ENCODE results near the gene ALX4.

Gene ALX4

DNA sequence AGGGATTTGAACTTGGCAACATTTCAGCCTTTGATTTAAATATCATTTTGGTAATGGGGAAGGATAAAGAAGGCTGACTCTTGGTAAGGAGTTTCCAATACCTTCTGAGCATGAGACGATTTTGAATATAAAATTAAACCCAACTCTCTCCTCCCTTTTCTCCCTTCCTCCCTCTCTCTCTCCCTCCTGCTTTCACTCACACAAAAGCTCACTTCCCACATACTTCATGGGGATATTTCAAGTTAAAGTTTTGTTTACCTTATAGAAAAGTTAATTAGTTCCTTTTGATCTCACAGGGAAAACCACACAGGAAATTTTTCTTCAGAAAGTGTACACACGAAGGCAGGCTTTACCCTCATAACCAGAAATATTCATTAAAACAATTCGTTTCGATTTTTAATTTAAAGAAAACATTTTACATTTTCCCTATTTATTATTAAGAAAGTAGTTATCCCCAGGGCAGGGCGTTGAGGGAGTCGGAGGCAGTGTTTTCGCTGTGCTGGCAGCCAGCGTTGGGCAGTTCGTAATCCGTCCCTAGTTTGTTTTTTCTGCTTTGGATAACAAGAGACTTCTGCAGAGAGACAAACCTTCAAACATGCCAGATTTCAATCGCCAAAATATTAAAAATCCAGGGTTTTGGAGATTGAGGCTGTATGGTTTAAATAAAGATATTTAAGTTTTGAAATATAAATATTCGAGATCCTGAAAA lies 25.3 kb upstream of the ALX4 start:
- DNase-seq, result no peak

DNA sequence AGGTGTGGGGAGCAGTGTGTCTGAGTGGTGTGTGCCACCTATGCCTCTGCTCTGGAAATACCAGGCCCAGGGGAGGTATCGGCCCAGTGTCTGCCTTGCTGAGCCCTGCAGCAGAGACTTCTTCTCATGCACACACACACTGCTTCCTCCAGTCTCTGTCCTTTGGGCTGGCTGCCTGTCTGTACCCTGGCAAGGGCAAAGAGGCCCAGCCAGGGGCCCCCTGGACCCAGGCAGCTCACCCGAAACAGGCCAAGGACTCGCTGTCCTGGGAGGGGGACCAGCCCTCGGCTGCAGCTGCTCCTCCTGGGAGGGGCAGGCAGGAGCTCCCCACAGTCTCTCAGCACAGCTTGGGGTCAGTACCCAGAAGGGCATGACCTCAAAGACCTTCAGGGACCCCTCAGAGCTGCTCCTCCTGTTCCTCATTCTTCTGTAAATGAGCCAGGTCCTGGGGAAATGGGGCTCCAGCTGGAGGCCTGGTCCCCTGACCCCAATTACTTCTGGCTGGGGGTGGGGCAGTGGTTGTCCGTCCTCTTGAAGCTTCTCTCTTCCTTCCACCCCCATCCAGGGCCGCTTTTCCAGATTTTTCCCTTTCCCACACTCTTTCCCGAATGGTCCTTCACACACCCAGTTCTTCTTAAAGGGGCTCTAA lies 24.5 kb upstream of the ALX4 start:
- DNase-seq, result no peak

DNA sequence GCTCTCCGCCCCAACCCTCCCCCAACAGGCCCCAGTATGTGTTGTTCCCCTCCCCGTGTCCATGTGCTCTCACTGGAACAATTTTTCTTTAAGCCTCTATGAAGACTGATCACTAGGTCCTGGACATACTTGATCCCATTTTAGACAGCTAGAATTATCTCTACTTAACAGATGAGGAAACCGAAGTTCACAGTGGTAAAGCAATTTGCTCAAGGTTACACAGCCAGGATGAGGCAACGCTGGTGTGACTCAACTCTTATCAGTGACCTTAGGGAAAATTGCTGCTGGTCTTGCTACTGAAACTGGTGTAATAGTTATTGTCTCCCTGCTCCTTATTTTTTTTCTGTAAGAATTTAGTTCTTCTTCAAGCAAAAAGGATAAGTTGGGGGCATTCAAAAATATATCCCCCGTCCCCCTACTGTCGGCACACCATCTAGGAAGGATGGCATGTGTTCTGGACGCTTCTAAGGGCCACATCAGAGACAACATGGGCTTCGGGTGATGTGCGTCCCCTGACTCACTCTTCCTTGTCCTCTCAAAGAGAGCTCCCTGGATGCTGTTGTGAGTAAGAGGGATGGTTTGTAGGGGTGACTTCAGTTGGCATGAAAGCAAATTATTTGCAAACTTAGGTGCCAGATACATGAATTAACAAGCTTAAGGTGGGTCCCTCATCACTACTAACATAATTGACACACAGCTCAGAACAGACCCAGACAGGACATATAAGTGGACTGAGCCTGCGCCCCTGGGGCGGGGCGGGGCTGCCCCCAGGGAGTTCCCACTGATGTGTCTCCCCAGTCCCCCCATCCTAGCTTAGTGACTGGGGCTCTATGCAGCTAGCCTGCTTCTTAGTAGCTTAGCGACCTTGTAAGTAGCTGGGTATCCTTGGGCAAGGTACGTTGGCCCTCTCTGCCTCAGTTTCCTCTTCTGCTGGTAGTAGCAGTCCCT lies 23.6 kb upstream of the ALX4 start:
- no peak for DNase-seq

DNA sequence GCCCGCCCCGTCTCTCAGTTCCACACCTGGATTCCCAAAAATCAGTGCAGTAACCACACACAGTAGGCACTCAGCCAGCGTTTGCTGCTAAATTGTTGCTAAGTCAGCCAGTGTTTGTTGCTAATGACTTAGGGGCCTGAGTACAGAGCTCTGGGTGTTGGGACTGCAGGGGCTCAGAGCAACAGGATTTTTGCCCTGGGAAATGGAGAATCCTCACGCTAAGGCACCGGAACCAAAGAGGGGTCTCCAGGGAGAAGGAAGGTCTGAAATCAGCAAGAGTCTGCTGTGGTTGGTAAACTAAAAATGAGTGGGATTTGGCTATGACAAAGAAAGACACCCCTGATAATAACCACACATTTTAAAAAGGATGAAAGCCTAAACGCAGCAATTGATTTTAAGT lies 22.7 kb upstream of the ALX4 start:
- no peak for DNase-seq

DNA sequence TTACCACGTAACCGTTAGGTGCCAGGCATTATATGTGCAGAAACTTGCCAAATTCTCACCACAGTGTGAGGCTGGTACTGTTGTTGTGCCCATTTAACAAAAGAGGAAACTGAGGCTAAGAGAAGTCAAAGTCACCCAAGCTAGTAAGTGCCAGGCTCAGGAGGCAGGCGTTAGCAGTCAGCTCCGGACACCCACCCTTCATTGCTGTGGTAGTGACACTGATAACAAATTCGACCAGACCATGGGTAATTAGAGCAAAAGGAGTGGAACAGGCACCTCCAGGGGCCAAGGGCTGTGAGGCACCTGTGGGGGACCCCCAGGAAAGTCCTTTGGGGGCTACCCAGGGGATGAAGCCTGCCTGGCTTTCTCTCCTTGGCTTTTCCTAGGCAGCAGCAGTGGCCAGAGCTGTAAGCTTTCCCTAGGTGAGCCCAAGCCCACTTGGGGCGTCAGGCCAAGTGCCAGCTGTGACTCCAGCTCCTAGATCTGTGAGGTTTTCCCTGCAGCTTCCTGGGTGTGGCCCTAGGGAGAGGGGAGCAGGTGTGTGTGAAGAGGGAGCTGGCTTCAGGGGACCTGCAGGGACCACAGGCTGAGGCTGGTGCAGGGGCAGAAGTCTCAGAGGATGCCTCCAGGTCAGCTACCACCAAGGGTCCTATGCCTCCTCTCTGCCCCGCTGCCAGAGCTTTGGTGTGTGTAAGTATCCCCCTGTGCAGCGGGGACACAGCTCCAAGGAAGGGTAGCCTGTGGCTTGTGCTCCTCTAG lies 19.7 kb upstream of the ALX4 start:
- no peak for DNase-seq

DNA sequence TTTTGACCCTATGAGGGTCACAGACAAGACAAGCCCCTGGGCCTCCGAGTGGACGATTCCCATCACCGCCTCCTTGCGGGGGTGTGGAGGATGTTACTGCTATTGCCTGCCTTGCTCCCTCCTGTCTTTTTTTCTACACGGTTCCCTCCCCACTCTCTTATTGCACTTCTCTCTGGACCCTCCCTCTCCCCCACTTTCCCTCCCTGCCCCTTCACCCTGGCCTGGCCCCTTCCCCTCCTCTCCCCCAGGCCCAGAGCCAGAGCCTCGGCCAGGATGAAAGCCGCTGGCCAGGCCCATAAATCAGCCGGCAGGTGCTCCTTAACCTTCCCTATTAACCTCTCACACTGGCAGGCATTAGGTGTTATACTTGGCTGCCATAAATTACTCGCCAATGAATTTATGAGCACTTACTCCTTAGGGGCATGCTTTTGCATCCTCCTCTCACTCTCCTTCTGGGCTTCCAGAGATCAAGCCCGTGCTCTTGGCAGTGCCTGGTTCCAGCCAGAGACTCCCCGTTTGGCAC lies 18.3 kb upstream of the ALX4 start:
- DNase-seq, result no peak

DNA sequence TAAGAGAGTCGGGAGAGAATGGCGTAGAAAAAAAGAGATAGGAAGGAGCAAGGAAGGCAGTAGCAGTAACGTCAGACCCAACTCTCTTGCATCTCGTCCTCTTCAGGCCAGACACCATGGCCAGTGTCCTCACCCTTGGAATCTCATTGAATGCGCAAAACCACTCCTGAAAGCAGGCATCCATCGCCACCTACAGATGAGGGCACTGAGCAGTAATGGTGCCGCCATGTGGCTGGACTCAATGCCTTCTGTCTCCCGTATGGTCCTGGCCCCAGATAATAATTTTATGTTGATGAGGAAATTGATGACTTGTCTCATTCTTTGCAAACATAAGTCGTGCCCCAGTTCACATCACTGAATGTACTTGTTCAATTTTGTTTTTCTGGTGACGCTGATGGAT lies 17.8 kb upstream of the ALX4 start:
- no peak for DNase-seq

DNA sequence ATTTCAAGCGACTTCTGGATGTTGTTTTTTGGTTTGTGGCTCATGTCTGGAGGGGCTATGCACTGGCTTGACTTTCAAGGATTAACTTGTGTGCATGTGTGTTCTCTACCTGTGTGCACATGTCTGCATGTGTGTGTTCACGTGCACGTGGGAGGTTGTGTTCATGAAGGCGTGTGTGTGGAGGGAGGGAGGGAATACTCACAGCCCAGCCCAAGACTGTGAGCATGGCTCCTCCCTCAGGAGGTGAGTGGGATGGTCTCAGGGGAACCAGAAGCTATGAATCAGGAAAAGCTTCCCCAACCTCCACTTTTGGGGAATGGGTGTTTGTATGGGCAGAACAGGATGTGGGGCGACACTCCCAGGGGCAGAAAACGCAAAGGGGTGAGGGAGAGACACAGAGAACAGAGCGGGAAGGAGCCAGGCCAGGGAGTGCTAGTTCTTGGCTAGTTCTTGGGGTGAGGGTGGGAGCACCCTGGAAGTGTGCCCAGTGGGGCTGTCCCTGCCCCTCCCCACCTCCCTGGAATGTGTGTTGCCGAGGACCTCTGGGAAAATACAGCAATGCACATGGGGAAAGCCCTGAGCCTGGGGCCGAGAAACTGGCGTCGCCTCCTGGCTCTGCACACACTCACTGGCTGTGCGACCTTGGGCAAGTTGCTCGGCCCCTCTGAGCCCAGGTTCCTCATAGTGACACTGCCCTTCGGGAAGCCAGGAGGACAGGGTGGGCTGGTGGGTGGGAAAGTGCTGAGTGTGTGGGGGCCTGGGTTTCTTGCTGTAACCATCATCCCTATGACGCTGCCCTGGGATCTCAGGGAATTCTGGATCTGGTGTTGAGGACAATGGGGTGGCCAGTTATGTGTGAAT lies 16.9 kb upstream of the ALX4 start:
- no peak for DNase-seq

DNA sequence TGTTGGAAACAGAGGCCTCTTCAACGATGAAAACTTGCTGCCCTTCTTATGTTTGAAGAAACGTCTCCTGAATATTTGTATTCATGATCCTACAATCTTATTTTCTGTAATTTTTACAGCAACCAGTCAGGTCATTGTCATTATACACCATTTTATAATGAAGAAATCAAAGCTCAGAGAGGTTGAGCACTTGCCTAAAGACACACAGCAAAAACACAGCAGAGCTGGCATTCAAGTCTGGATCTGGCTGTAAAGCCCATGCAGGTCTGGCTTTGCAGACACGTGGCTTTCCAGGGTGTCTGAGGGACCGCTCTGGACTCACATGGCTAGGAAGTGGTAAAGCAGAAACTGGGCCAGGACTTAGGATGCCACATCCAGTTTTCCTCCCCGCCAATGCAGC lies 15.8 kb upstream of the ALX4 start:
- DNase-seq, result no peak

DNA sequence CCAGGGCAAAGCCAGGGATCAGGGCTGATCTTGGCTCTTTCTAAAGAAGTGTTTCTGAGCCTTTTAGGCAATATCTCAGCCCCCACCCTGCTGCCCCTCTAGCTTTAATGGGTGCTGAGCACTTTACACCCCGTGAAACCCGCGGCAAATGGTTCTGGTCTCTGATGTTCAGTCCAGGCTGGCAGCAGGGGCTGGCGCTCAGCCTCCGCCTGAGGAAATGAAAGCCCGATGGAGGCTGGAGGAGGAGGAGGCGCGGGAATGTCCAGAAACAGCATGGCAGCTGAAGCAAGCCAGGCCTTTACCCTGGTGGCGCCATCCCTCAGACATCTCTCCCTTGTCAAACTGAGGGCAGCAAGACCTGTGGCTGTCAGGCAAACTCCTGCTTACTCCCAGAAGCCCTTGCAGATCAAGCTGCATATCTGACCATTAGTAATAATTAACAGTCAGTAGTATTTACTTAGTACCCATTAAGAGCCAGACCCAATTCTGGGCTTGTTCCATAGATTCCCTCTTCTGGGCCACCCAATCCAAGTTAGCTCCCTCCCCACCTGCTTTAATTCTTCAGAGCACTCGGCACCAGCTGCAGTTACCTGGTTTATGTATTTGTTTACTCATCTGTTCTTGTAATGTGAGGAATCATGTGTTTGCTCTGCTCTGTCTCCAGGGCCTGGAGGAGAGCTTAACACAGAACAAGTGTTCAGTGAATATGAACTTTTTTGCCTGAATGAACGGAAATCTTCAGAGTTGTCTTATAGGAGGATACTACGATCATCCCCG lies 15.0 kb upstream of the ALX4 start:
- no peak for DNase-seq

DNA sequence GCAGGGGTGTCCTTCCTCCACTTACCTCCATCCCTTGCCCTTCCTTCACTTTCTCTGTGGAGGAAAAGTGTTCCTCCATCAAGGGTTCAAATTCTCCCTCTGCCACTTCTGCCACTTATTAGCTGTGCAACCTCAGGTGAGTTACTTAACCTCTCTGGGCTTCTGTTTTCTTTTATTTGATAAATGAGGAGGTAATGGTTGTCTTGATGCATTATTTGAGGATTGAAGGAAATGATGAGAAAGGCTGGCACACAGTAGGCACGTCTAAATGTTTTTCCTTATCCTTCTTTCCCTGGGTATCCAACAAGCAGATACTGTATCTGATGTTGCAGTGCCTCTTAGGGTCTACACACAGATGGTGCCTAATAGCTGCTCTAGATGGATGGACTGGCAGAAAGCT lies 14.3 kb upstream of the ALX4 start:
- DNase-seq, result no peak

DNA sequence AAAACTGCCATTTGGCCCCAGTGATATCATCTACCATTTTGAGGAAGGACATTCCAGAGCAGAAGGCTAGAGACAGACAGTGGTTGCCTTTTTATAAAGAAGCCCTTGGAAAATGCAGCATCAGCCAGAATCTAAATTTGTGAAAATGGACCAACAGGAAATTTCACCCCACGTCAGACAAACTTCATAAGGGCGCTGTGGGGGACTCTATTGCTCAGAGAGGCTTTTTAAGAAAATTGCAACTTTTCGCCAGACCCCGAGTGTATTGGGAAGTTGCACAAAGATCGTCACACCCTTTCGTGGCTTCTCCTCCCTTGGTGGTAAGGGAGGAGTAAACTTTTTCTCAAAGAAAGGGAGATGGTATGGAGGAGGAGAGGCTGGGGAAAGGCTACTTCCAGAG lies 12.3 kb upstream of the ALX4 start:
- DNase-seq, result no peak

DNA sequence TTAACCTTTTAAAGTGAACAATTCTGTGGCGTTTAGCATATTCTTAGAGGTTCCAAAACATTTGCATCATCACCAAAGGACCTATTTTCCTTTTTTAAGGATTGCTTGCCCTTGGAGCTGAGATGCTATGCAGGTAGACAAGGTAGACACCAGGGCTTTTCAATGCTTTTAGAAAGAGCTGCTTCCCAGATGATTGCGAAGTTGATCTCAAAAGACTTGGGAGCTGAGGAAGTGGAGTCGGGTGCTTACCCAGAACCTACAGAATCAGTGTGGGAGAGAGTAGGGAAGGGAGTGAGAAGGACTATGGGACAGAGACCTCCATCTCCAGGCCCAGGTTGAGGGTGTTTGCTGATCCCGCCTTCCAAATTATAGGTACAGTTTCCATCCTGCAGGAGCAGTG lies 11.1 kb upstream of the ALX4 start:
- DNase-seq, result no peak

DNA sequence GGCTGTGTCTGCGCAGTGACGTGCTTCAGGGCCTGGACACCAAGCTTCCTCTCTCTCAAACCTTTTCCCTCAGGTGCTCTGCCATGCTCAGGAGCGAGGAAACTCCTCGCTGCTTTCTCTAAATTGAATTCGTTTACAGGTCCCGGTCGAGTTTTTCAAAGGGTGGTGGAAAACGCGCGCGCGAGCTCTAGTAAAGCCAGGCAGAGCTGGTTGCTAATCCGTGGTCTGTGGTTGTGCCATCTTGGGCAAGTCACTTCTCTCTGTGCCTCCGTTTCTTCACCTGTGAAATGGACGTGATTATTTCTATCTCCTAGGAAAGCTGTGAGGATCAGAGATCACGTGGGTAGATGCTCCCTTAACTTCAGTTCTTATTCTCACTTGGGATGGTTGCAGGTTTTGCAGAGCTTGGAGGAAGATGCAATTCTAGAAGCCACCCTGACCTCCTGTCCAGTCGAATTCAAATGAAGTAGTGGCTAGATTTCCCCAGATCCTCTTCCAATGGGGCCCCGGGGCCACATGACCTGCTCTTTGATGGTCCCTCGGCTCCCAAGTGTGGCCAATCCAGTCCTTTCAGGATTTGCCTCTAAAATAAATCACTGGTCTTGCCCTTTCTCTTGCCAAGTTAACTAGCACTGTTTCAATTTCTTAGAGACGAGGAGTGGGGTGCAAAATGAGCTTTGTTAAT lies 10.5 kb upstream of the ALX4 start:
- DNase-seq, result no peak

DNA sequence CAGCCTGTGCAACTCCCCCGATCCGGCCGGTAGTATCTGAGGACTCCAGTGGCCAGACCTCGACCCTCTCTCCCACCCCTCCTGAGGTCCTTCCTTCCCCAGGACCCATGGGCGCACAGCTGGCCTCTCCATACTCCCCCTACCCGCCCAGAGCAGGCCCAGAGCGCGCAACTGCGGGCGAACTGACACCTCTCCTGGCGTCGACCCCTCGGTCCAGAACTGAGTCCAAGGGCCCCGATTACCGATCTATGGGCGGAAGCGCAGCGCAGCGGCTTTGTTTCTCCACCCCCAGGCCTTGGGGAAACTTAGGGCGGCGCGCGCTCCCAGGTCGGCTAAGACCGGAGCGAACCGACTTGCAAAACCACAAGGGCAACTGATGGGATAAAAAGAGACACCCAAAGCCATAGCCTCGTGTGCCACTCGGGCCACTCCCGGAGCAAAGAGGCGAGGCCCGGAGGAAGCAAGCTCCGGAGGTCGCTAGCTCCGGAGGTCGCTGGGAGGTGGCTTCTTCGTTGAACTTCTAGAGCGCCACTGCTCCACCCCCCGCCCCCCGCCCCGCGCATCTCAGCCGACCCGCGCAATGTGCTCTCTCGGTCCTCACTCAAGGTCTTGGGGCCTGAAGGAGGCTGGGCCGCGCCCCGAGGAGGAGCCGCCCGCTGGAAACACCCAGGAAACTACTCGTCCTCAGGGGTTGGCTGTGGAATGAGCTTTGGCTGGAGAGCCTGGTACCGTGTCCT lies 9.8 kb upstream of the ALX4 start:
- DNase-seq, result no peak

DNA sequence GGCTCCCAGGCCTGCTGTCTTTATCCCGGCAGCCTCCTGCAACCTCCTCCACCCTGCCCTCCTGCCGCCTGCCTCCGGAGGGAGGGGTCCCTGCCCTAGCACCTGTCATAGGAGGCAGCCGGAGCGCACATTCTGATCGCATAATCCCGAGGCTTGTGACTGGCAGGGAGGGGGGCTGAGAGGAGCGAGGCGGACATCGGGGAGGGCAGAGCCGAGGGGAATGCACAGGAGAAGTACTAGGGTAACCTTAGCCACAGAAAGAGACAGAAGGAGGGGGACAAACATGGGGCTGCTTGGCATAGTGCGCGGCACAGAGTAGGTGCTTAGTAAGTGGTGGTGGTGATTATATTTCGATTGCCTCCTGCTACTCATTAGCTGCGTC lies 9.2 kb upstream of the ALX4 start:
- no peak for DNase-seq

DNA sequence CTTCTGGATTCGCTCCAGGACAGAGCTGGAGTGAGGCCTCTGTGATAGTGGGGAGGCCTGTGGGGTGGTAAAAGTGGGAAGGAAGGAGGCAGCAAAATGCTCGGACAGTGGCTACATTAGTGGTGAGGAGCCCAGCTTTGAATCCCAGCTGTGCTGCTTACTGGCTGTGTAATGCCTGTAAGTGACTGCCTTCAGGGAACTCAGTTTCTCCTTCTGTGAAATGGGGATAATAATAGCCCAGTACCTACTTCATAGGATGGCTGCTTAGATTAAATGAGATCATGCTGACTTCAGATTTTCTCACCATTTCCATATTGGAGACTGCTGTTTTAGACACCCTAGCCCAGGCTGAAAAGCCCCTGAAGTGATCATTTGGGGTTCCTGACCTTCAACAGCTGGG lies 8.4 kb upstream of the ALX4 start:
- DNase-seq, result no peak

DNA sequence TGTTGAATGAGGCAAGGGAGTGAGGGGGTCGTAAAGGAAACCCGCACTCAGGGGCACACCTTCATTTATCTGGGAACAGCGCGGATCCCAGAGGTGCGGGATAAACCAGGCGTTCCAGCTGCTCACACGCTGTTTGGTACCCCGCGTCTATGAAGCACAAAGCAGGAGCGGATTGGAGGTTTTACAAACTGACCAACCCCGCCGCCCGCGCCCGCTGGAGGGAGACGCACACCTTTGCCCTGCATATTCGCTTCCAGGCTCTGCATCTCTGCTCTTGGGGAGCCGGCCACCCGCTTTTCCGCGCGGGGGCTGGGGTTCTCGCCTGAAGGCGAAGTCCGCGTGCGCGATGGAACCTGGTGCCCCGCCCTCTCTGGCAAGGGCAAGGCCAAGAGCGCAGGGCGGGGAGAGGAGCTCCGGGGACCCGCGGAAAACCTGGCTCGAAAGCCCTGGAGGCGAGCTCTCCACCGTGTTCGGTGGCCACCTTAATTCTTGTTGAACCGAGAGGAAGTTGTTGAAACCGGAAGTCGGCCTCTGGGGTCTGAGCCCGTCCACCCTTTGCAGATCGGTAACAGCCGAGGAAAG lies 6.8 kb upstream of the ALX4 start:
- DNase-seq, result no peak

DNA sequence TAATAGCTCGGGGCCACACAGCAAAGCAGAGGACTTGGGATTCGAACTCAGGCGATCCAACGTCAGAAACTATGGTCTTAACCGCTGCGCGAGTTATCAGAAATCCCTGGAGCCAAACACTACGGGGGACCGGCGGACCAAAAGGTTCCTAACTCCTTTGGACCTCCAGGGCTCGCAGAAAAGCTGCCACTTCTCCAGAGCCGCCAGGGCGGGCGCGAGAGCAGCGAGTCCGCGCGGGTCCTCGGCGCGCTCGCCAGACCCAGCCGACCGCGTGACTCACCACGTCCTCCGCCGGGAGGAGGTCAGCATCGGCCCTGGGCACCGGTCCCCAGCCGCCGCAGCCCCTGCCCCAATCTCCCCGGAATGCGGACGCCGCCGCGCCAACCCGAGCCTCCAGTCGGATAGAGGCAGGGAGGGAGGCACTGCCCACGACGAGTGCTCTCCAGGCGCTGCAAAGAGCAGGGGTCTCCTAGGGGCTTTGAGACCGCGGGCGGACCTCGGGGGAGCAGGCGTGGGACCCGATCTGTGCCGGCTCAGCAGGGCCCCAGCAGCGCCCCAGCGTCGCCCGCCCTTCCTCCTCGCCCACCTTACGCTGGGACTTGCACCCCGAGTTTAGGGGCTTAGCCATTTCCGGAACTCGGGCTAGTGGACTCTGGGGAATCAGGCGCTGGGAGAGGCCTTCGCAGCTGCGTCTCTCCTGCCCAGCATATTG lies 6.2 kb upstream of the ALX4 start:
- DNase-seq, result no peak

Measured in NCI-H187 treated with DMSO at 0.1 percent for 48 hours (cell line).